NOMO-1 treated with dmso at 0.1 percent for 144 hours (cell line): ENCODE measurements around the gene ZRANB3.

Source experiments
- DNase-seq: peaks from one replicate; lab custom pipeline; 2025; ENCODE audit not compliant: unreplicated experiment; lab: John Stamatoyannopoulos, UW

ZRANB3 gene

DNA sequence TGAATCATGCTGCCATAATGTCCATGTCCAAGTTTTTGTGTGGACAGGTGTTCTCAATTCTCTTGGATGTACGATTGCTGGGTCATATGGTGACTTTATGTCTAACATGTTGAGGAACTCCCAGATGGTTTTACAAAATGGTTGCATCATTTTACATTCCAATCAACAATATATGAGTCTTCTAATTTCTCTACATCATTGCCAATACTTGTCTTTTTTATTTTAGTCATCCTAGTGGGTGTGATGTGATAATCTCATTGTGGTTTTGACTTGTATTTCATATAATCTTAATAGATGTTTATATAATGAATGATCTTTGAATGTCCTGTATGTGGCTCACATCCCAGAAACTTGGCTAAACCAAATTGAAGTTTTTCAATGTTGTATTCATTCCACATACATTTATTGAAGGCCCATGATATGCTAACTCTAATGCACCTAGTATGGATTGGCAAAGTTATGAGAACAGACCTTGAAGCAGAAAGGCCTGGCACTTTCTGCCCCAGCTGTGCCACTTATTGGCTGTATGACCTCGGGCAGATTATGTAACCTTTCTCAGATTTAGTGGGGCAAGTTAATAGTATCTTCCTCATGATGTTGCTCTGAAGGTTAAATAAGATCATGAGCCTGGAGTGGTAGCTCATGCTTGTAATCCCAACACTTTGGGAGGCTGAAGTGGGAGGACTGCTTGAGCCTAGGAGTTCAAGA lies 273.5 kb downstream of the ZRANB3 start:
- DNase-seq: no peak

DNA sequence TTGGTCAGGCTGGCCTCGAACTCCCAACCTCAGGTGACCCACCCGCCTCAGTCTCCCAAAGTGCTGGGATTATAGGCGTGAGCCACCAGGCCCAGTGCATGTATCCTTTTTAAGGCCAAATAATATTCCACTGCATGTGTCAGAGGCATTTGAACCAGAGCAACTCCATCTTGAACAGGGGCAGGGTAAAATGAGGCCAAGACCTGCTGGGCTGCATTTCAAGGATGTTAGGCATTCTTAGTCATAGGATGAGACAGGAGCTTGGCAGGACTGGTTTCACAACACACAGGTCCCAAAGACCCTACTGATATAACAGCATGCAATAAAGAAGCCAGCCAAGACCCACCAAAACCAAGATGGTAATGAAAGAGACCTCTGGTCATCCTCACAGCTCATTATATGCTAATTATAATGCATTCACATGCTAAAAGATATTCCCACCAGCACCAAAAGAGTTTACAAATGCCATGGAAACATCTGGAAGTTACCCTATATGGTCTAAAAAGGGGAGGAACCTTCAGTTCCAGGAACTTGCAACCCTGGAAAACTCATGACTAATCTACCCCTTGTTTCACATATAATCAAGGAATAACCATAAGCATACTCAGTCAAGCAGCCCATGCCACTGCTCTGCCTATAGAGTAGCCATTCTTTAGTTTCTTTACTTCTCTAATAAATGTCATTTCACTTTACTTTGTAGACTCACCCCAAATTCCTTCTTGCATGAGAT lies 274.3 kb downstream of the ZRANB3 start:
- no peak for DNase-seq

DNA sequence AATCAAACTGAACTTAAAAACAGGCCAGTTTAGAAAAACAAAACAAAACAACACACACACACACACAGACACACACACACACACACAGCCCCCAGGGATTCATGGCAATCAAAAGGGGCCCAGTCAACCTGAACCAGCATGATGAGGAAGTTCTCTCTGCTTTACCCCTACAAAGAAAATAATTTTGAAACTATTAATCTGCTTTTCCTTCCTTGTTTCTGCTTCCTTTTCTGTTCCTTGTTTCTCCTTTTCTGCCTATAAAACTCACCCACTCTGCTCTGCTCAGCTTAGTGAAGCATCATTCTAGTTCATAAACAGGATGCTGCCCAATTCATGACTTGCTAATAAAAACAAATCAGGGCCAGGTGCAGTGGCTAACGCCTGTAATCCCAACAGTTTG lies 275.8 kb downstream of the ZRANB3 start:
- DNase-seq: peak; percentile 45

DNA sequence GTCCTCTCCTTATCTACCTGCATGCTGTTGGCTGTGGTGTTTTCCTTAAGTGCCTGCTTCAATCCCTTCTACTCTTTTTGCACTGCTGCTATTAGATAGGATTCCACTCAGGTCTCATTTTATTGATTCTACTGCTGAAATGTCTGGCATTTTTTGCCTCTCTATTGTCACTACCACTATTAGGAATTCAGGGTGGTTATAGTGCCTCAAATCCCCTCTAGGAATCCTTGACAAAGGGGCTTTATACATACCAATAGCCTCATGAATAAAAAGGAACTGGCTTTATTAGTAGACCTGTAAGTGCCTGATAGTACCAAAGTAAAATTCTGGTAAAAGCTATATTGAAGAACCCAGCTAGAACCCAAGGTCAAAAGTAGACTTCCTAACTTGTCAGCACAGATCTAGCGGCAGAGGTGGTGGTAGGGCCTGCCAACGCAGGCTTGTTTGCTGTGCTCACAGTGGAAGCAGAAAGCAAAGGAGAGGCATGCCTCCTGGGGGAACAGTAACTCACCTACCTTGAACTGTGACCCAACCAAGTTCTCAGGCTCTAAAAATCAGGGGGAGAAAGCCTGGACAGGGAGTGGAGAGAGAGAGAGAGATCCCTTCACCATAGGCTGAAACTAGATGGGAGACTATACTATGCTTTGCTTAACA lies 278.1 kb downstream of the ZRANB3 start:
- no peak for DNase-seq

DNA sequence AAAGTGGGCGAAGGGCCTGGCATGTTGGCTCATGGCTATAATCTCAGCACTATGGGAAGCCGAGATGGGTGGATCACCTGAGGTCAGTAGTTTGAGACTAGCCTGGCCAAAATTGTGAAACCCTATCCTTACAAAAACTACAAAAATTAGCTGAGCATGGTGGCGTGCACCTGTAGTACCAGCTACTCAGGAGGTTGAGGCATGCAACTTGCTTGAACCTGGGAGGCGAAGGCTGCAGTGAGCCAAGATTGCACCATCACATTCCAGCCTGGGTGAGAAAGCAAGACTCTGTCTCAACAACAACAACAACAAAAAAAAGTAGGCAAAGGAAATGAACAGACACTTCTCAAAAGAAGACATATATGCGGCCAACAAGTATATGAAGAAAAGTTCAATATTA lies 282.4 kb downstream of the ZRANB3 start:
- DNase-seq: no peak

DNA sequence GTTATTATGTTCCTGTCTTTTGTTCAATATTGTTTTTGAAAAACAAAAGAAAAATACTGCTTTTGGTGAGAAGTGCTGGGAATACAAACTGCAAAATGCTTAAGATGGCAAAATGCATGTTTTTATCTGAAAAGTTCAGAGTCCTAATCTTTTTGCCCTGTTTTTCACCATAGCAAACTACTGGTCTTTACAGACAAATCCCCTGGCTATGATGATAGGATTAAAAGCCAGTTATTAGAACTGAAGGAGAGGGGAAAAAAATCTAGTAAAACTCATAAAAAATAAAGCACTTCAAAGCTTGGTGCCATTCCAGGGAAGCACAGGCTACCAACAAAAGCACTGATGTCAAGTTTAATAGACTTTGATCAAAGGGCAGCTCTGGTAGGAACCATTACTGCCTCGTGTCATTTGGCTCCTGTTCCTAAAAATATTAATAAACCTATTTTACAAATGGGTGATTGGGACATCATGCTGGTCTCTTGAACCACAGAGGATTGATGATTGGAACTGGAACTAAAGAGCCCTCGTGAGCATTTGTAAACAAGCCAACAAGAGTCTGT lies 284.2 kb downstream of the ZRANB3 start:
- no peak for DNase-seq

DNA sequence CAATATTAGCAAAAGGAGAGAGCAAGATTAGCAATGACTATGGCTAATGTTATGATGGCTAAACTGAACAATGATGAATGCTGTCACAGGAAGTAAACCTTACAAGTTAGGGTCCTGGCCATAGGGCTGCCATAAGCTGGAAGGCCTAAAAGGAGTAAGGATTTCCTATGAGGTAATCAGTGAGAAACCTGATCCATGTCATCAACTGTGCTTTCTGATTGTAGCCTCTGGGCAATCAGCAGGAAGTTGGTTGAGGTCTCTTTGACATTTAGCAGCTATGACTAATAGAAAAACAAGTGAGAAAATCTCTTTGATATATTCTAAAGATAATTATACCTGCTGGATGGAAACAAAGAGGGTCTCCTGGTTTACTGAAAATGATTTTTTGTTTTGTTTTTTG lies 285.9 kb downstream of the ZRANB3 start:
- no peak for DNase-seq

DNA sequence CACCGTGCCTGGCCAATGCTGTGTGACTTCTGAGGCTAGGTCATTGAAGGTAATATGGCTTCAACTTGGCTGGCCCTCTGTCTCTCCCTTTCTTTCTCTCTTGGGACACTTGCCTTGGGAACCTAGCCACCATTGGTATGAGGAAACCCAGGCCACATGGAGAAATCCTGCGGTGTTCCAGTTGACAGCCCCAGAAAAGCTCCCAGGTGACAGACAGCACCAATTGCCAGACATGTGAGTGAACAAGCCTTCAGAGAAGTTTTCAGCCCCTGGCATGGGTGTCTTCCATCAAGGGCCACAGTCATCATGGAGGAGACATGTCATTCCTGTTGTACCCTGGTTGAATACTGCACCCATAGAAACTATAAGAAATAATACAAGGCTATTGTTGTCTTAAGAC lies 292.4 kb downstream of the ZRANB3 start:
- DNase-seq: no peak

DNA sequence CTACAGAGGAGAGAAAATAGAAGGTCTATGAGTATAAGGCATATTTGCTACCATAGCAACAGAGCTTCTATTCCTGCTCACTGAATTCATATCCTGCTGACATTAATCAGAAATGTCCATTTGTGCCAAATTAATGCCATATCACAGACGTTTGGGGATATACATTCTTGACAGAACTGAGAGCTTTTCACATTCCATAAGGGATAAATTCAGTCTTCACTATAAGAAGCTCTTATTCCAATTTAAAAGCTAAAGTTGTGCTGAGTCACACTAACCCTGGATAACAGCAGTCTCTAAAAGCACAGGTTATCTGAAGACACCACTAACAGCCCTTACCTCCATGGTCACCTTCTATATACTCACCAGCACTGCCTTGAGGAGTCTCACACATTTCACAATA lies 300.9 kb downstream of the ZRANB3 start:
- DNase-seq: no peak

DNA sequence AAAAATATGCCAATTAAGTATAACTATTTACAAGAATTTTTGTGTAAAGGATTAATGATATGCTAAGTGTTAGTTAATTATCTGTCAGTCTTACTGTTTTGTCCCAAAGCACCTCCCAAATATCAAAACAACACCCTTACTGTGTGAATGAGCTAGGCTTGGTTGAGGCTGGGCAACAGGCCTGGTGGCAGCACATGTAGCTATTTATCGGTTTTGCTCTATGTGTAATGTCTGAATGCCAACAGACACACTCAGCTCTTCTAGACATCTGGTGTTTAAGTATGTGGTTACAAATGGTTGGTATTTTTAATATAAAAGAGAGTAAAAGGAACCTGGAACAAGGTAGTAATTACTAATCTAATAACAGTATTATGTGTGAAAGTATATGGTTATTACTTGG lies 303.6 kb downstream of the ZRANB3 start:
- DNase-seq: no peak

DNA sequence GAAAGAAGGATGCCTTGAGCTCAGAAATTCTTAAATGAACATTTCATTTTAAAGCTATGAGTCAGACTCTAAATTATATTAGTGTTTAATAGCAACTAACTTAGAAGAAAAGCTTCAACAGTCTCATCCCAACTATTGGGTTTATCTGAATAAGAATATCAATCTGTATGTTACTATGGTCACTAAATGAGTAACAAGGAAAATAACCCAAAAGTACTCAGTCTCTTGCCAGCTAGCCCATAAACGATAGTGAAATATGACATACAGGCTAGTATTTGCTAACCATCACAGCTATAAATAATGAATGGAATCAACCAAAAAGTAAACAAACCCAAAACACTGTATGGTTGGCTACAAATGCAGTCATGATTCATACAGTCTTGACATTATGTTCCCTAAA lies 304.1 kb downstream of the ZRANB3 start:
- DNase-seq: no peak

DNA sequence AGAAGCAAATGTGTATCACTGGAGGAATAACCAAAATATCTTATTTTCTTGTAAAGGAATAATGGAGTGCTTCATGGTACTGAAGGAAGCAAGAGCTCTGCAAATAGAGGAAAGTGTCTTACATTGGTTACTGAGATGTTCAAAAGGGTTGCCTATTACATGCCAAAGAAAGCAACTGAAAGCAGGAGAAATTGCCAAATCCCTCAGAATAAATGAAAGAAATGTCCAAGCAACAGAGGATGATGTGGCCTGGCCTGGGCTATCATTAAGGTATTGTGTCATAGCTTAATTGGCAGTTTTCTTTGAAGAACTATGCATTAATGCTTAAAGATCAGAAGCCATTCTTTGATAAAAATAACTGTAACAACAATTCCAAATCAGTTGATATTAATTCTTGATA lies 305.2 kb downstream of the ZRANB3 start:
- no peak for DNase-seq

DNA sequence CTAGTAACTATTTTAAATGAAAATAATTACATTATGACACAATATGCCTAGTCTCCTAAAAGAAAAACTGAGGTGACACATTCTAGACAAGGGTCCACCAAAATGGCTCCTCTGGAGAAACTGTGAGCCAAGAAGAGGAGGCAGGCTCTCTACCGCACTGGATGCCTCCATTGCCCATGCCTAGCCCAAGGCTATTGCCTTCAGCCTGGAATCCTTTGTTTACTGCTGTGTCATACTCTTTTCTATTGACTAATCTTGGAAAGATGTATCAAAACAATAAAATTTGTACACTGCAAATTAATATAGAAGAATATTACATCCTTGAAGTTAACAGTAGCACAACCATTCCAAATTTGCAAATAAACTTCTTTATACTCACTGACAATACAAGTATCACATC lies 311.8 kb downstream of the ZRANB3 start:
- no peak for DNase-seq

DNA sequence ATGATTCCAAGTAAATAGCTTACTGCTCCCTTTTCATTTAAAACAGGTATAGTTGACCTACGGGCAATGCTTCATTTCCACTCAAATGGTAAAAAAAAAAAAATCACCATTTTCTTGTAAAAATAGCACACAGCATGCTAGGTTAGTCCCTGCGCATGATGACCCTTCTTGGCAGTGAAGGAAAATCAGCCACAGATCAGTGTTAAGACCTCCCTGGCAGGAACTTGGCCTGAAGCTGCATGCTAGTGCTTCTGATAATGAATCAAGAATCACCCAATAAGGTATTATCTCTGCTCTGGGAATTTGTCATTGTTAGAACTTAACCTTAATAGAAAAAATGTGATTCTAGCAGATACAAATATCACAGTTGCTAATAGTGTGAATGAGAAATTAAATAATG lies 312.6 kb downstream of the ZRANB3 start:
- no peak for DNase-seq

DNA sequence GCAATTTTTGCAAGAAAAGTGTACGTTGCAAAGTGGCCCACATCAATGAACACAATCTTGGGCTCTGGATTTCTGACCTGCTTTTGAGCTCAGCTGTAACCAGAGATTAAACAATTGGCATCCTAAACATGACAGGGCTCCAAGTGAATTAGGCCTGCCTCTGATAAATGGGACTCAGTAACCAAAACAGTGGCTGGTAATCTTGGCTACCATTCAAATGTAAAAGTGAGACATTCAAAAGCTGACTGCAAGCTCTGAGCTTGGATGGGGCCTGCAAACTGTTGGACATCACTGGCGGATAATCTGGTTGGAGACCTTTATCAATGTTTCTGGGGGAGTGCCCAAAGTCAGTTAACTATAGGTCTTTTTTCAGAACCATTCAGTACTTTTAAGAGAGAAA lies 318.3 kb downstream of the ZRANB3 start:
- no peak for DNase-seq

DNA sequence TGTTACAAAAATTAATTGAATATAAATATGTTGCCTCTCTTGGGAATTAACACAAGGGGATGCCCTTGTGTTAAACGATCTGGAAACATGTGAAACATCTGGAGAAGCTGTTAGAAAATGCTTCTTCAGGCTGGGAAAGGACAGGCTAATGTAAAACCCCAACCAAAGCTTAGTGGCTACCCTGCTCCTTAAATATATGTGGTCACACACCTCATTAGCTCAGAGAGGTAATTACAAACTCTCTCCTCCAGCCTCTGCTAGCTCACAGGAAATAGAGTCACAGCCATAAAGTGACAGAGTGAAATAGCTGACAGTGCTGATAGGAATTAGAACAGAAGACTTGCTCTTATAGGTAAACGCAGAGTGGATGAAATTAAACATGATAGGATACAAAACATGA lies 323.0 kb downstream of the ZRANB3 start:
- DNase-seq: no peak

DNA sequence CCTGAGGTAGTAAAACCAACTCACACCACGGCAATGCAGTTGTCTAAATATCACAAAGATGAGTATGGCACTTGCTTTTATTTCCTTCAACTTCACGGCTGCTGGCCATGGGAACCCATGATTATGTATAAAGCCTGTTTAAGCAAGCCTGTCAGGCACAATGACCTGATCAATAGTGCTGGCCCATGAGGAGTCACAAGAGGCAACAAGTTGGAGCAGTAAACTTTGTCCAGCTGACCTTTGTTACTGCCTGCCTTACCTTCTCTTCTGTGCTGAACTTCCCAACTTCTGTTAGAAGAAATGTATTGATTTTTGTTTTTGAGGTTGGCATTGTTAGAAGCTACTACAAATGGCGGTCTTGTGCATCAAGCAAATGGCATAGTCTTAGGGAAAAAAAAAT lies 327.1 kb downstream of the ZRANB3 start:
- DNase-seq: no peak

DNA sequence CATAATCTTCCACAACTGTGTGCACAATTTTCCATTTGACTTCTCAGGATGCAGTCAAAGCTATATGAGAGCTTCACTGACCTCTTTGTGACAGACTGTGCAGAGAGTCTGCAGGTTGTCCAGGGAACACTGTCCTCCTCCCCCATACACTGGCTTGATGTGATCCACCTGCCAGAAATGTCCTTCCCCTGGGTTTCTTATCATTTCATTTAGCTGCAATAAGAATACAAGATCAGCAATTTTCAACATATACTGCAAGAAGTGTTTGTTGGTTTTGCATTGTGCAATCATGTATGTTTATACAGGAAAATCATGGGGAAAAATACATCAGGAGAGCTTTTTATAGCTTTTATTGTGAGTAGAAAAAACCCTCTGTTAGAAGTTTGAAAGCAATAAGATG lies 328.3 kb downstream of the ZRANB3 start:
- DNase-seq: no peak

DNA sequence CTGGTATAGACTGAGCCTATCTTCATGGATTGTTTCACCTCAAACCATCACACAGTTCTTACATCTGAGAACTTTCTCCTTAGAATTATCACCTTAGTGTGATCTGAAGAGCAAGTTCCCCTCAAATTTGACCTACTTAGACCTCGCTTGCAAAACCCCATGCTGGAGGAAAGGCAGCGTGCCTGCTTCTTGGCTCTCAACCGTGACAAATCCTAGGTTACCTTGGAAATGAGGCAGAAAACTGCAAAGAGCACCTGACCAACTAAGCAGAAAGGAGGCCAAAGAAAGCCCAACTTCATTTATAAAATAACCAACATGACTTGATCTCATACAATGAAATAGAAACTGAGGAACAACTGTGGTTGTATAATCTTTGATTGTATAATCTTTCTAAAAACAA lies 332.5 kb downstream of the ZRANB3 start:
- DNase-seq: no peak

DNA sequence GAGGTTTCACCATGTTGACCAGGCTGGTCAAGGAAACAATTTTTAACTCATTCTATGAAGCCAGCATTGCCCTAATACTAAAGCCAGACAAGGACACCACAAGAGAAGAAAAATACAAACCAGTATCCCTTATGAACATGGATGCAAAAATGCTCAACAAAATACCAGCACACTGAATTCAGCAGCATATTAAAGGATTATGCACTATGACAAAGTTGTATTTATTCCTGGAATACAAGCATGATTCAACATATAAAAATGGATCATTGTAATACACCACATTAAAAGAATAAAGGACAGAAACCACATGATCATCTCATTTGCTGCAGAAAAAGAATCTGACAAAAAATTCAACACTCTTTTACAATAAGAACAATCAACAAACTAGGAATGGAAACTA lies 340.2 kb downstream of the ZRANB3 start:
- no peak for DNase-seq

DNA sequence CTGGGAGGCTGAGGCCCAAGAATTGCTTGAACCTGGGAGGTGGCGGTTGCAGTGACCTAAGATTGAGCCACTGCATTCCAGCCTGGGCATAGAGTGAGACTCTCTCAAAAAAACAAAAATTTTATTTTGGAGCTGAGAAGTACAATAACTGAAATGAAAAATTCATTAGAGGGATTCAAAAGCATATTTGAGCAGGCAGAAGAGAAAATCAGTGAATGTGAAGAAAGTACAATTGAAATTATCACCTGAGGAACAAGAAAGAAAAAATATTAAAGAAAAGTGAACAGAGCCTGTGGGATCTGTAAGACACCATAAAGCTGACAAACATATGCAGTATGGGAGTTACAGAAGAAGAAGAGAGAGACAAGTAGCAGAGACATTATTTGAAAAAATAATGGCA lies 341.9 kb downstream of the ZRANB3 start:
- DNase-seq: no peak

DNA sequence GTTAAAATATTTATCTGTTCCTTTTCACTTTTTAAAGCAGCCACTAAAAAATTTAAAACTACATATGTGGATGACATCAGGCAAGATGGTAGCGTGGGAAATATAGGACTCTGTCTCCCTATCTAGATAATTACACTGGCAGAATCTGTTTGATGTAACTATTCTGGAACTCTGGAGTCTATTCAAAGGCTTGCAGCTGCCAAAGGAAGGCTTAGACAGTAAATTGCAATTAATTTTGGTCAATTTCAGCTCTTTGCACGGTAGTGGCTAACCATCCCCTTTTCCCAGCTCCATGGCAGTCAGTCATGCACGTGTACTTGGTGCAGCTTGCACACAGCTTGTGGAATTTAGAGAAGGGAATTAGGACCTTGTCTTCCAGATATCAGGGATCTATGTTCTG lies 343.7 kb downstream of the ZRANB3 start:
- no peak for DNase-seq
